ENCODE data around the gene UBR2. TPM values are rescaled to one million over a fixed set of nuclear protein-coding genes. Genes with fewer than 3 reads are reported as not detected.

The UBR2 gene
- total RNA-seq, 1 donor from 2014 or later, result 32.5 TPM

GRCh38 chr6:42710316-42710715 lies 146.5 kb downstream of the UBR2 start:
- Histone ChIP-seq H3K27me3 (ENCODE audit: low read depth) (no peaks in the 10 kb centered on the region), H3K27ac (replicated peaks) (no peak overlapping the region), H3K36me3 (peaks cover 5% of the 10 kb centered on the region), H3K4me3 (no peak overlapping the region), H3K9me3 (replicated peaks) (peaks cover 15% of the 10 kb centered on the region), H3K4me1 (peaks cover 10% of the 10 kb centered on the region)
- intact Hi-C loops (cut with micrococcal nuclease), result no loop called here
- TF ChIP-seq, protein P1, sequence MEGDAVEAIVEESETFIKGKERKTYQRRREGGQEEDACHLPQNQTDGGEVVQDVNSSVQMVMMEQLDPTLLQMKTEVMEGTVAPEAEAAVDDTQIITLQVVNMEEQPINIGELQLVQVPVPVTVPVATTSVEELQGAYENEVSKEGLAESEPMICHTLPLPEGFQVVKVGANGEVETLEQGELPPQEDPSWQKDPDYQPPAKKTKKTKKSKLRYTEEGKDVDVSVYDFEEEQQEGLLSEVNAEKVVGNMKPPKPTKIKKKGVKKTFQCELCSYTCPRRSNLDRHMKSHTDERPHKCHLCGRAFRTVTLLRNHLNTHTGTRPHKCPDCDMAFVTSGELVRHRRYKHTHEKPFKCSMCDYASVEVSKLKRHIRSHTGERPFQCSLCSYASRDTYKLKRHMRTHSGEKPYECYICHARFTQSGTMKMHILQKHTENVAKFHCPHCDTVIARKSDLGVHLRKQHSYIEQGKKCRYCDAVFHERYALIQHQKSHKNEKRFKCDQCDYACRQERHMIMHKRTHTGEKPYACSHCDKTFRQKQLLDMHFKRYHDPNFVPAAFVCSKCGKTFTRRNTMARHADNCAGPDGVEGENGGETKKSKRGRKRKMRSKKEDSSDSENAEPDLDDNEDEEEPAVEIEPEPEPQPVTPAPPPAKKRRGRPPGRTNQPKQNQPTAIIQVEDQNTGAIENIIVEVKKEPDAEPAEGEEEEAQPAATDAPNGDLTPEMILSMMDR (IDR thresholded peaks at IDR 0.05; ENCODE audit: borderline replicate concordance), result no peak
- no peak for DNase-seq

DNA sequence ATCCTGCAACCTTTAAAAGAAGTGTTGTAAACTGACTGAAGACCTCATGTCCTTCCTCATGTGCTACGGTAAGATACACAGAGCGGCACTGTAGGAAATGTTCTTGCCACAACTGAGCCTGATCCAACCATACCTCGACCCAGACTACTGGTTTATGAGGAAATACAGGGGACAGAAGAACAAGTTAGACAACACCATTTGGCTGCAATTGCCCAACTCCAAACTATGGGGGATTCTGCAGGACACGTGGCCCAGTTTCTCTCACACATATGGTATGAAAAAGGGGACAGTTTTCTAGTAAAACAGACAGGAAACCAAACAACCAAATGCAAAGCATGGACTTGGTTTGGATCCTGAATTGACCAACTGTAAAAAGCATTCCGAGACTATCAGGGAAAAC lies 148.1 kb downstream of the UBR2 start:
- H3K27me3 ChIP-seq (ENCODE audit: low read depth), result no peaks in the 10 kb centered on the region
- DNase-seq, result no peak
- TF ChIP-seq, protein P1 (IDR thresholded peaks at IDR 0.05; ENCODE audit: borderline replicate concordance), result no peak
- peaks cover 15% of the 10 kb centered on the region for H3K9me3 ChIP-seq (replicated peaks)
- no peak overlapping the region for H3K27ac ChIP-seq (replicated peaks)
- H3K4me1 ChIP-seq, result peaks cover 10% of the 10 kb centered on the region
- no peak overlapping the region for H3K4me3 ChIP-seq
- intact Hi-C loops (cut with micrococcal nuclease), result no loop called here
- H3K36me3 ChIP-seq, result peaks cover 5% of the 10 kb centered on the region

GRCh38 chr6:42714098-42714761 lies 150.4 kb downstream of the UBR2 start:
- Histone ChIP-seq H3K4me1 (peaks cover 10% of the 10 kb centered on the region), H3K4me3 (no peak overlapping the region), H3K36me3 (peaks cover 5% of the 10 kb centered on the region), H3K9me3 (replicated peaks) (peaks cover 15% of the 10 kb centered on the region), H3K27ac (replicated peaks) (no peak overlapping the region), H3K27me3 (ENCODE audit: low read depth) (no peaks in the 10 kb centered on the region)
- TF ChIP-seq, protein P1 (IDR thresholded peaks at IDR 0.05; ENCODE audit: borderline replicate concordance), result no peak
- no peak for DNase-seq
- intact Hi-C loops (cut with micrococcal nuclease), result no loop called here

- H3K36me3 ChIP-seq, result peaks cover 5% of the 10 kb centered on the region
- H3K9me3 ChIP-seq (replicated peaks), result peaks cover 15% of the 10 kb centered on the region
- H3K27ac ChIP-seq (replicated peaks), result no peak overlapping the region
- H3K4me3 ChIP-seq, result no peak overlapping the region
- DNase-seq, result no peak
- TF ChIP-seq, protein P1 (IDR thresholded peaks at IDR 0.05; ENCODE audit: borderline replicate concordance), result no peak
- no peaks in the 10 kb centered on the region for H3K27me3 ChIP-seq (ENCODE audit: low read depth)
- H3K4me1 ChIP-seq, result no peaks in the 10 kb centered on the region
- intact Hi-C loops (cut with micrococcal nuclease), result no loop called here
Measured at GRCh38 chr6:42715871-42716270, 152.0 kb downstream of the UBR2 start.

DNA sequence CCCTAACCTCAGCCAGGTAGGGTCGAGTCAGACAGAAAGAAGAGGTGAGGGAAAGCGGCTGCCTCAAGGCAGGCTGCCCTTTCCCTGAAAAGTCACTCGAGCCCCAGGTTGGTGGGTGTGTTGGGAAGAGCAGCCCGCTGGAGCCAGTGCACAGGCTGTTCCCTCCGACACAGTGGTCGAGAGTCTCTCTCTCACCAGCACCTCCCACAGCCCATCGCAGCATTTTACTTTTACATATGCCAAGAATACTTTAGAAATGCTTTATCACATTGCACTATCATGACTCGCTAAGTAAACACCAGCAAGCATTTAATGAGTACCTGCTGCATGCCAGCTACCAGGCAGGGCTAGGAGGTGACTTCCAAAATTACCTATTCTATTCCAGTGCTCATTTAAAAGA lies 156.9 kb downstream of the UBR2 start:
- Histone ChIP-seq H3K27ac (replicated peaks) (no peak overlapping the region), H3K36me3 (no peaks in the 10 kb centered on the region), H3K9me3 (replicated peaks) (no peaks in the 10 kb centered on the region), H3K4me3 (no peak overlapping the region), H3K27me3 (ENCODE audit: low read depth) (no peaks in the 10 kb centered on the region), H3K4me1 (peaks cover under 1% of the 10 kb centered on the region)
- TF ChIP-seq, protein P1 (IDR thresholded peaks at IDR 0.05; ENCODE audit: borderline replicate concordance), result no peak
- no peak for DNase-seq
- intact Hi-C loops (cut with micrococcal nuclease), result no loop called here
